Ishikawa (cell line): ENCODE measurements around the gene CHST15.

Experiments
- CEBPB ChIP-seq: IDR thresholded peaks from 2 replicates; pipeline ENCODE4 v1.6.1; 2012
- CREB1 ChIP-seq: IDR thresholded peaks from 2 replicates; pipeline ENCODE4 v1.6.1; 2012; ENCODE audit warnings: low read depth
- EGR1 ChIP-seq: IDR thresholded peaks from 2 replicates; pipeline ENCODE4 v1.6.1; 2012
- EP300 ChIP-seq: IDR thresholded peaks from 2 replicates; pipeline ENCODE4 v1.6.1; 2012; ENCODE audit warnings: borderline replicate concordance
- FOXM1 ChIP-seq: IDR thresholded peaks from 2 replicates; pipeline ENCODE4 v1.6.1; 2012; ENCODE audit warnings: low read depth, borderline replicate concordance
- MAX ChIP-seq: IDR thresholded peaks from 2 replicates; pipeline ENCODE4 v1.6.1; 2012
- NFIC ChIP-seq: IDR thresholded peaks from 2 replicates; pipeline ENCODE4 v1.6.1; 2012
- RAD21 ChIP-seq: IDR thresholded peaks from 2 replicates; pipeline ENCODE4 v1.6.1; 2012; ENCODE audit warnings: low read depth
- REST ChIP-seq: IDR thresholded peaks from 2 replicates; pipeline ENCODE4 v1.6.1; 2012; ENCODE audit warnings: low read depth, mild to moderate bottlenecking
- TAF1 ChIP-seq: IDR thresholded peaks from 2 replicates; pipeline ENCODE4 v1.6.1; 2012; ENCODE audit warnings: low read depth, mild to moderate bottlenecking
- TCF12 ChIP-seq: IDR thresholded peaks from 2 replicates; pipeline ENCODE4 v1.6.1; 2012; ENCODE audit warnings: low read depth
- TEAD4 ChIP-seq: IDR thresholded peaks from 2 replicates; pipeline ENCODE4 v1.6.1; 2012
- USF1 ChIP-seq: IDR thresholded peaks from 2 replicates; pipeline ENCODE4 v1.6.1; 2012
- YY1 ChIP-seq: IDR thresholded peaks from 2 replicates; pipeline ENCODE4 v1.6.1; 2012; ENCODE audit warnings: low read depth
- ZBTB7A ChIP-seq: IDR thresholded peaks from 2 replicates; pipeline ENCODE4 v1.6.1; 2012; ENCODE audit warnings: low read depth

The CHST15 gene

GRCh38 chr10:124078714-124079113, 14.7 kb downstream of the CHST15 start:
- TF ChIP-seq USF1 = no peak
- no peak for TF ChIP-seq REST
- TF ChIP-seq TEAD4 = no peak
- no peak for TF ChIP-seq MAX
- TF ChIP-seq YY1 = no peak
- TF ChIP-seq FOXM1 = no peak
- TF ChIP-seq TCF12 = no peak
- TF ChIP-seq EGR1 = no peak
- TF ChIP-seq CREB1 = no peak
- no peak for TF ChIP-seq CEBPB
- TF ChIP-seq ZBTB7A = no peak
- TF ChIP-seq TAF1 = no peak
- TF ChIP-seq NFIC = no peak
- no peak for TF ChIP-seq EP300
- TF ChIP-seq RAD21 = no peak

GRCh38 chr10:124078028-124078427, 15.4 kb downstream of the CHST15 start:
- TF ChIP-seq CREB1 (no peak), TCF12 (no peak), USF1 (no peak), REST (no peak), CEBPB (no peak), FOXM1 (no peak), EGR1 (no peak), RAD21 (no peak), YY1 (no peak), TEAD4 (no peak), ZBTB7A (no peak)

GRCh38 chr10:124077208-124077993, 16.0 kb downstream of the CHST15 start:
- TF ChIP-seq NFIC = no peak
- no peak for TF ChIP-seq USF1
- no peak for TF ChIP-seq EP300
- no peak for TF ChIP-seq TEAD4
- TF ChIP-seq RAD21 = no peak
- no peak for TF ChIP-seq CEBPB
- no peak for TF ChIP-seq YY1
- TF ChIP-seq ZBTB7A = no peak
- TF ChIP-seq EGR1 = no peak
- no peak for TF ChIP-seq TAF1
- no peak for TF ChIP-seq TCF12
- TF ChIP-seq REST = no peak
- TF ChIP-seq MAX = no peak
- no peak for TF ChIP-seq CREB1
- no peak for TF ChIP-seq FOXM1
